HG03135 (cell line): ENCODE measurements around the gene MED27.
"Not testable (repeated sequence)": the region's sequence is repeated elsewhere in the genome, so short reads cannot be mapped to it uniquely, and the experiment has no call there.

Experiments
- ATAC-seq: cut with Tn5 transposase; IDR thresholded peaks from one replicate; pipeline ENCODE4 v1.9.1; 2021; ENCODE audit warnings: mild to moderate bottlenecking, moderate library complexity; ENCODE audit not compliant: unreplicated experiment

The MED27 gene

DNA sequence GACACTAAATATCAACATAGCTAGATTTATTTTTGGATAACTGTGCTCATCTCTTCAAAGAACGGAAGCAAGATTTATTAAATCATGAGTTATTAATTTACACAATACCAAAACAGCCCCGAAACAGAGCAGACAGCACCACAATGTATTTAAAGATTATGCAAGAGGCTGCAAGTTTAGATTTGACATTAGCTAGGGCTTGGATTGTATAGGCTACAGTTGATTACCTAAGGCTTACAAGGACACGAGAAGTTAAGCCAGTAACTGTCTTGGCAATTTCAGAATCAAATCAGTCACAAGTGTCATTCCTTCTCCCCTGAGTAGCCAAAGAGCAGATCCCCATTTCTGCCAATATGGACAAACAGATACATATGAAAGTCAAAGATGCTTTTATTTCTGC lies 152.6 kb downstream of the MED27 start:
- no peak for ATAC-seq

DNA sequence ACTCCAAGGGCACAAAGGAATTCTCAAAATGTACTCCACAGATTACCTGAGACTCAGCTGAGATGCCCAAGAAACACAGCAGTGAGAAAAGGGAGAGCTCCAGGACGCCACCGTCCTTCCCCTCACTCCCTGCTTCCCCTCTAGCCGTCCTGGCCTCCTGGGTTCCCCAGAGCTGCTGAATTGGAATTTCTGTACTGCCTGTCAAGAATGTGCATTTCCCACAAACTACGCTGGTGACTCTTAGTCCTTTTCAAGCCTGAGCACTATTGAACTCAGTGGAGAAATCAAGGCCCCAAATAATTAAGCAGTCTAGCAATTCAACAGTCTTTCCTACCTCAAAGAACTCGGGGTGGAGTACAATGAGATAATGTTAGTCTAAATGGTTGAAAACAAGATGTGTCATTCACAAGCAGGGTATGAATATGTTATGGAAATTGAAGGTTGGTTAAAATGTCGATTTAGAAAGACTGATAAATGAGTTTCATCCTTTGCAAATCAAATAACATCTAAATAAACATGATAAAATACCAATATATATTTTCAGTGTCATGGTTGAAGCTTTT lies 153.2 kb downstream of the MED27 start:
- no peak for ATAC-seq

DNA sequence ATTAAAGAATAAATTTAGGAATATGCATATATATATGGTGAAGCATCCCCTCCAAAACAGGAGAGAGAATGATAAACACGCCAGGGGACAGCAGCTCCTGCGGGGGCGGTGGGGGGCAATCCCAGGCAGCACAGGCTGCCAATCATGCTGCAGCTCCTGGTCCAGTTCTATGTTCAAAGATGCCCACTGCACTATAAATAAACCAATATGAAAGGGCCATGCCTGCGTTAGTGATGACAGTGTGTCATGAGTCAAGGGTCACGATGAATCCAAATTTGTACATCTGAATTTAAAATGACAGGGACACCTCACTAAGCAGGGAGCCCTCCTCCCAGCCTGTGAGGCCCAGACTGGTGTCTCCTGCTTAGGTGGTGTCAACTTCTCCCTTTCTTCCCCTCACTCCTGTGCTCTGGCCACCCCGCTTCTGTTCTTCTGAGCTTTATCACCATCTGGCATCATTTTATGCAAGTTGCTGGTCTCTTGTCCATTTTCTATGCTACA lies 153.9 kb downstream of the MED27 start:
- ATAC-seq = no peak

DNA sequence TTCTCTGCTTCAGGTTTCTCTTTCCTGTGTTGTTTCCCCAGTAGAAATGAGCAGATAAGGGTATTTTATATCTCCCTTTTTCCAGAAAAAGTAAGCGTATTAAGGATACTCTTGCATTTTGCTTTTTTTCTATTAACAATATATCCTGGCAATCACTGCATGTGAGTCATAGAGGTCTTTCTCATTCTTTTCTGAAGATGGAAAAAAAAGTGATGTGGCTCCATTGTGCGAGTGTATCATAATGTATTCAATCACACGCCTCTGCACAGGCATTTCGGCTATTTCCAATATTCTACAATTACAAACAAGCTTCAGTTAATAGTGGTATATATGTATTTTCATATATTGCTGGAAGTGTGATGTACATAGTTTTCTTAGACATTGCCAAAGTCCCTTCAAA lies 155.9 kb downstream of the MED27 start:
- no peak for ATAC-seq

DNA sequence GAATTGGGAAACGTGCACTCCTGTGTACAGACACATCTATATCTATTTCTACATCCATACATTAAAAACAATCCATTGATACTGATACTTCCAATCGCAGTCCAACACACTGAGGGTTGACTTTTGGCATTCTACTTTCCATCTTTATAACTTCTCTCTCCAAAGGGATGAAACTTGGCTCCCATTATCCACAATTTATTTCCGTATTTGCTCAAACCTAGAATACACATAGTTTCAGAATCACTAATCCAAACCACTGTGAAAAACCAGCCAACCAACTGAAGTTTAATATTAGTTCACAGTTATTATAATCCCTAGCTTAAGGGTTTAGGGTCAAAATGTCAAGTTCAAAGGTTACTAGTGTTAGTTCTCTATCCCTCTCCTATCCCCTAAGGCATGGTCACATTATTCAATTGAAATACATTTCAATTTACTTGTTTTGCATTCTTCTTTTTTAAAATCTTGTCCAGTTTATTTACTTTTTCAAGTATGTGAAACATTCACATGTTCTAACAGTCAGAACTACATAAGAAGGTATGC lies 156.5 kb downstream of the MED27 start:
- no peak for ATAC-seq

DNA sequence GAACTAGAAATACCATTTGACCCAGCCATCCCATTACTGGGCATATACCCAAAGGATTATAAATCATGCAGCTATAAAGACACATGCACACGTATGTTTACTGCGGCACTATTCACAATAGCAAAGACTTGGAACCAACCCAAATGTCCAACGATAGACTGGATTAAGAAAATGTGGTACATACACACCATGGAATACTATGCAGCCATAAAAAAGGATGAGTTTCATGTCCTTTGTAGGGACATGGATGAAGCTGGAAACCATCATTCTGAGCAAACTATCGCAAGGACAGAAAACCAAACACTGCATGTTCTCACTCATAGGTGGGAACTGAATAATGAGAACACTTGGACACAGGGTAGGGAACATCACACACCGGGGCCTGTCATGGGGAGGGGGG lies 158.0 kb downstream of the MED27 start:
- not testable (repeated sequence) for ATAC-seq

DNA sequence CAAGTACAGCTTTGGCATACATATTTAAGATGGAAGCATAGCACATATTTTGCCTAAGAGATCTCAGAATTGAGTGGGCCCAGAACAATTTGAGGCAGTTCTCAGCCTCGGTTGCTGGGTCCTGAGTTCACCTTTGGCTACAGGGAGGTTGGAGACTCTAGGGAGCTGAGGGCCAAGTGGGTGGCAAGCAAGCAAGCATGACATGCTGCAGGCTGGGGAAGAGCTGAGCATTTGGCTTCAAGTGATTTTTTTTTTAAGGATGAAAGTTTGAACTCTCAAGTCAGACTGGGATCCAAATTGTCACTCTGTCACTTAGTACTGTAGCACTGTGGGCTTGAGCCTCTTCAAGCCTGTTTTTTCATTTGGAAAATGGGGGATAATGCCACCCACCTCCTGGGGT lies 160.5 kb downstream of the MED27 start:
- no peak for ATAC-seq

DNA sequence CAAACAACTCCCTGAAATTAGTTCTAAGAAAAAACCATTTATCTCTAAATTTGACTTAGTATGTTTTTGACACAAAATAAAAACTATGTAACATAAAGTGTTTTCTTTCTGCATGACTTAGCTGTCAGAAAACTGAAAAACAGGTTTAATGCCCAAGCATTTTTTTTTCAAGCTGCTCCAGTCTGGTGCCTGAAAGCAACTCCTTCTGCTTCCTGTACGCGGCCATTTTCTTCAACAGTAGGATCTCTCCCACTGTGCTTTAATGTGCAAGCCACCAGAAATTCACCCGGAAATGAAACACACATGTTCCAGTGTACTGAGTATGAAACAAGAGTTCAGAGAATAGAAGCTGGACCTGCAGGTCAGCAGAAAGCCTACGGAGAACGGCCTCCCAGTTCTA lies 161.2 kb downstream of the MED27 start:
- no peak for ATAC-seq

DNA sequence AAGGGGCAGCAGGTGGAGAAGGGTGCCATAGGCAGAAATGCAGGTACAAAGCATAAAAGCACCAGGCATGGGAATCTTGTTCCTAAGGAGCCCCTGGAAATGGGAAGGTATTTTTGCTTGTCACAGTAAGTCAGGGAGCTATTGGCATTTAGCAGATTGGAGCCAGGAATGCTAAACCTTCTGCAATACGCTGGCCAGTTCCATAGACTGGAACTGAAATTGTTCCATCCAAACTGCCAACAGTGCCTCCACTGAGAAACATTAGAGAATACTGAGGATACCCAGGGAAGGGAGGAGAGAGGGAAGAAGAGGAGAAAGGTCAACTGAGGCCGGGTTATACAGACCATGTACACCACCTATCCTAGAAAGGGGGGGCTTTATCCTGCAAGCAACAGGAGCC lies 162.7 kb downstream of the MED27 start:
- no peak for ATAC-seq

DNA sequence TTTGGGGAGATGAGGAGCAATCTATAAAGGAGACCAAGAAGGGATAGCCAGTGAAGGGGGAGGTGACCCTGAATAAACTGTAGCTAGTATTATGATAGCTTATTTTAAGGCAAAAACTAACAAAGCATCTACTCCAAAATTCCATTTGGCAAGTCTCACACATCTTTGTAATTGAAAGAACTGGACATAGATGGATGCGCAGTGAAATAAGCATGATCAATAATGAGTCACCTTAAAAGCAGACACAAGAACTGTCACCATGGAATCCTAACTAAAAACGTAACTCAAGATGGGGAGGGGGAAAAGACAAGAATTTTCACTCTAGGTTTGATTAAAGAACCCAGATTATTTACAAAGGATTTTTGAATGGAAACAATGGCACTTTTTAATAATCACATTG lies 164.5 kb downstream of the MED27 start:
- no peak for ATAC-seq

DNA sequence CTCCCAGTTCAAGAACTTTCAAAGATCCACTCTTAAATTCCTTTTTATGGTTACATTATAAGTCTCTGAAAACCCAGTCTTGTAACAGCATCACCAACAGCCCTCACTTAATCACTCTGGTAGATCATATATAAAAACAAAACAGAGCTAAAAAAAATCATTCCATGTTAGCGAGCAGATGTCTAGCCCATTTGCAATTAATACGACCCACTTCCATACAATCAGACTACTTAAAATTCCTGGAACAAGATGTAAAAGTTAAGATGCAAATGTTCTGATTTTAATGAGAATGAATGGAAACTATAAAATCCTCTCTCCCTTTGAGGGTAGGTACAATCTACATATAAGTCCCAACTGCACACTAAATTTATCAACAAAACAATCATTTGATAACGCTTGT lies 167.0 kb downstream of the MED27 start:
- no peak for ATAC-seq

DNA sequence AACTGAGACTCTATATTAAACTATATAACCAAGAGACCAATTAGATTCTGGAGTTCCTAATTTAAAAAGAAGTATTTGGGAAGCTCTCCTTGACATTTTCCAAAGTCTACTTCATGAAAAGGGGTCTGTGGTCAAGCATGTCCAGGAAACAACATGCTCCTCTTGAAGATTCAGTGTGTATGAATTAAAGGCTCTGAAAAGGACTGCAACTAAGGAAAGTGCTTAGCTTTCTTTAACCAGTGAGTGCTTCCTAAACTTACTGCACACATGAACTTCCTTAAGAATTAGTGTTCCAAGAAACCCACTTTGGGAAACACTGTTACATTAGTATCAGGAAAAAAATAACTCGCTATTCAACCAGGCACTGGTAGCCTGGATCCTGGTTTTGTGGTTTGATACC lies 167.6 kb downstream of the MED27 start:
- ATAC-seq = no peak

DNA sequence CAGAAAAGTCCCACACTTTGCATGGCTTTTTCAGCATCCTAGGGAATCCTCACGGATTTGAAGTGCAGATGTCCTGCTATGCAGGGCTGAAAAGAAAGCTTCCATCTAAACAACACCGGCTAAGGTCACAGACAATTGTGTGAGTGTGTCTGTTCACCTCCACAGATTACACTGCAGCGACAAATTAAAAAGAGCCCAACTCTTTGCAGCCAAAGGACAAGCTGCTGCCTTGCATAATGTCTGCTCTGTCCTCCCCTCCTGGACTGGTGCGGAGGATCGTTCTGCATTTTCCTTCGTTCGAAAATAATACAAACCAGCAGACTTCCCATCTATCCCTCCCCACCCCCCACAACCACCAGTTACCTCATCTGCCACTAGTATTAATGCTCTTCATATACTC lies 169.1 kb downstream of the MED27 start:
- ATAC-seq = no peak

DNA sequence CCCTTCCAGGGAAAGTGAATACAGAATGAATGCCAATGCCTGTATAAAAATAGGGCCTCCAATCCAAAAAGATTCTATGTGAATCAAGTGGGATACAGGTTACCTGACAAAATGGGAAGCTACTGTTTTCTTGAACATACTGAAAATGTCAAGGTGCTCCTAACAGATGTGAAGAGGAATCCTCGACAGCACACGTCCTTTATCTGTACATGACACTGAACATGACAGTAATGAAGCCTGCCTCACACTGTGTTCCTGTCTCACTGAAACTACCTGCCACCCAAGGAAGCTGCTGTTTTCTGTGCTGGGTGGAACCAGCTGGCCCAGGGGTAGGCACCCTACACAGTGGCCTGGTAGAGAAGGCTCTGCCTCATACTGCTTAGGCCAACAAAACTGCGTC lies 174.5 kb downstream of the MED27 start:
- ATAC-seq = no peak

DNA sequence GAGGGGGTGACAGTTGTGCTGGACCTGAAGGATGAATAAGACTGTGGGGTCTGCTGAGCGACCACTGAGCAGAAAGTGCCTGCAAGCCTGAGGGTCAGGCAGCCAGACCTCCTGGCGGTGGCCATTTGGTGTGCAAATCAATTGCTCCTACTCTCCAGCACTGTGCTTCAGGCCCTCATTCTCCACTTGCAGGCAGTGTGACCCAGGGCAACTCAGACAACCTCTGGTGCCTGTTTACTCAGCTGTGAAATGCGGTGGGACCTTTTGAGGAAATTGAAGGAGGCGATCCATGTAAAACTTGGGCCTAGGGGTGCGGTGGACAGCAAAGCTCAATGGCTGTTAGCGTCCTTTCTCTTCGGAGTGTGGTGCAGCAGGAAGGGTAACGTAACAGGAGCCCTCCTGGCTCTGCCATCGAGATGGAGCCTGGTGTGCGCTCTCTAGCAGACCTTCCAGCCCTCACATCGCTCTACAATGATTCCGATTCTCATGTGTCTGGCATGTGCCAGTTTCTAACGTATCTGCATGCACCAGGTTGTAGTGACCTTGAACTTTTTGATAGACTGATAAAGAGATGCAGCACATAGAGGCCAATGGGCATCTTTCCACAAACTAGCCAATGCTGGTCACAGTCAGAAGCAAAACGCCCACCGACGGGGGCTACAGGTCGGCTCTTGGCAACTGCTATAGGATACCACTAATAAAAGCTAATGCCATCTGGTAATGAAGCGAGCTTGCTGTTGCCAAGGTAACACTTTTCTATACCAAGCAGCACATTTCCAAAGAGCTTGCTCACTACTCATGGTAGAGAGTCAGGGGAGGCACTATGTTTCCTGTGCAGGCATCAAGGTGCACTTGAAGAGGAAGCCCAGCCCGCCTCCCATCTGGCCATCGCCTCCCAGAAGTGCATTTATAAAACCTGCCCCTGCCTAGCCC lies 180.1 kb downstream of the MED27 start:
- no peak for ATAC-seq

DNA sequence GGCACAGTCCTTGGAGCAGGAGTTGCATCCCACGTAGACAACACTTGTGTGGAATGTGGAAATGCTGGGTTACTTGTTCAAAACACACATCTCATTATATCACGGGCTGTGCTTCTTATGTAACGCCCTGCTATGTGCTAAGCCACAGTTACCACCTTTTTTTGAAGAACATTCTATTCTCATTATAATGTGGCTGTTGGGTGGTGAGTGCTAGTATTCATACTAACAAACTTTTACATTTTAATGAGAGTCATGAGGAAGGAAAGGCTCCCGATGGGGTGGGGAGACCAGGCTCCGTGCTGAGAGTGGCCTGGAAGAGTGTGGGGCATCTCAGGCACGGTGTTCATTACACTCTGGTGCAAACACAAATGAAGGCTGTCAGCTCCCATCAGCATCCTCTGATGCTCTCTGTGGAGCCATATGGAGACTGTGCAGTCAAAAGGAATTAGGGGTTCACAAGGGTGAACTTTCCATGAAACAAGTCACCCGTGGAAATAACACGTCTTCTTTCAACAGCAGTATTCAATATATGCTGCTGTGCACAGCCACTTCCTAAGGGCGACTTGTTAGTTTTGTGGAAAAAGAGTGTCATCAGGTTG lies 186.7 kb downstream of the MED27 start:
- no peak for ATAC-seq

DNA sequence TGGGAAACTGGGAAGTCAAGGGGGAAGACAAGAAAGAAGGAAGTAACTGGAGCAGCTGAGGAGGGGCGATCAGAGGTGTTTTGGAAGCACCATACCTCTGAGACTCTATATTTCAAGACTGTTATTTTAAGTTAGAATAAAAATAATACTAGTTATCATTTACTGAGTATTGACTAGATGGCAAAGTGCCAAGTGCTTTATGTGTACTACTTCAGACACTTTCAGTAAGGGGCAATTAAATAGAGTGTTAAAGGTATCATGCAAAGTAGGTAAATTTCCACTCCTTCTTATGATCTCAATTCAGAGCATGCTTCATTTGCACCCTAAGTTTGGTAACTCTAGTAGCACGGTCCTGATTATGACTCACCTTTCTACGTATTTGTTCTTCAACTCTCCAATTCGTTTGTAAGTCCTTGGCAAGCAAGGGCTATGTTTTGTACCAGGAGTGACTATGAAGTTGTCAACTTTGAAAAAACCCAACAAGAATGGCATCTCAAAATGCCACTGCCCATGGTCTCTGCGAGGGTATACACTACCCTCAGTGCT lies 187.4 kb downstream of the MED27 start:
- ATAC-seq = no peak

DNA sequence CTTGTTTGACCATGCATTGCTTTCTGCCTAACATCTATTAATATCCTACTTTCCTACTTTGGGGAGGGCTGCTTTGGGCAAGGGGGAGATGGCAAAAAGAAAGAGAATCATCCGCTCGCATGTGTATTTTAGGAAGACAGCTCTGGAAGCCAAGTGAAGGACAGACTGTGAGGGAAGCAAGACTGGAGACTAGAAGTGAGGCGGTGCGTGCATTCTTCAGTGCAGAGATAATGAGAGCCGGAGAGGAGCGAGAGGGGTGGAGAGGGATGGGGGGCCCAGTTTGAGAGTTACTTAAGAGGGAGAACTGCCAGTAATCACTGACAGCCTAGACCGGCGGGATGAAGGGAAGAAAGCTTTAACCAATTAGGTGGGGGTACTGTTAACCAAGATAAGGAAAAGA lies 188.1 kb downstream of the MED27 start:
- no peak for ATAC-seq

DNA sequence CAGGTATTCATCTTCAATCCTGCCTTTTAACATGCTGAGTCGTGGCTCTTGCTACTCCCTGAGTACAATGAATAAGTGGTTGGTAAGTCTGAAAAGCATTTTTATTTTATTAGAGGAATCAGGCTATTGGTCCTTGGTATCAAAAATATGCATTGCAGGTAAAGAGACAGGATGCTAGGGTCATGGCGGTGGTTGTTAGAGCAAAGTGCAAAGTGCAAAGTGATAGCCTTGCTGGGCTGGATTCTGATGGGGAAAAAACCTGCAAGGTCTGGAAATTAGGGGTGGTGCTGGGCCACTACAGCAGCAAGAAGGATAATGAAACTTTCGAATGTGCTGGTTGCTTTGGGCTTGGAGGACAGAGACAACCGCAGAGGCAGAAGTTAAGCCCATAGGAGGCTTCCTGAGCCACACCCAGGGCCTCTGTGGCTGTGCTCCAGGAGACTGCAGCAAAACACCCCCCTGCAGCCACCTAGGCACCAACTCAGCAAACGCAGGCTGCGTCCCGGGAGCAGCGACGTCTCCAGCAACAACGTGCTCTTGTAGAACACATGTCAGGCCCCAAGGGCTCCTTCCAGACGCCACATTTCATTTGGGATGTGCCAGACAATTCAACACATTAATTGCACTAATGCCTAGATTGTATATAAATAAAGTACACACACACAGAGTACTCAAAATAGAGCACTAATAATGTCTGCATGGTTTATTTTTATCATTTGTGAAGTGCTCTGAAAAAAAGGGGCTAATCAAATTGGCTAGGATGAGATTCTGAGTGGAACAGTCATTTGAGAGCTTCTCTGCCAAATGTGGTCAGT lies 190.0 kb downstream of the MED27 start:
- no peak for ATAC-seq

DNA sequence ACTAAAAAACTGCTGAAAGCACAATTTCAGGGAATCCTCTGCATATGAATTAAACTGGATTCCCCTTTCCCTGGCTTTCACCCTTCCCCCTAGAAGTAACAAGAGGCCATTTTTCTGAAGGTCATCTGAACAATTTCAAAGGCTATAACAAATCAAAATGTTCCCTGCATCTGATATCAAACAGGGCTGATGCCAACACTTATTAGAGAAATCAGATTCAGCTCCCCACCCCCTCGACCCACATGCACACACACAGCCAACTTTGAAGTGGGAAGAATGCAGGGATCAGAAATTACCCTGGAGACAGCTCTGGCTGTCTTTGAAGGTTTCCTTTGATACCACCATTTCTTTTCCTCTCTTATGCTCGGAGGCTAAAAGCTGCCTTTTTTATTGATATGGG lies 190.7 kb downstream of the MED27 start:
- no peak for ATAC-seq

DNA sequence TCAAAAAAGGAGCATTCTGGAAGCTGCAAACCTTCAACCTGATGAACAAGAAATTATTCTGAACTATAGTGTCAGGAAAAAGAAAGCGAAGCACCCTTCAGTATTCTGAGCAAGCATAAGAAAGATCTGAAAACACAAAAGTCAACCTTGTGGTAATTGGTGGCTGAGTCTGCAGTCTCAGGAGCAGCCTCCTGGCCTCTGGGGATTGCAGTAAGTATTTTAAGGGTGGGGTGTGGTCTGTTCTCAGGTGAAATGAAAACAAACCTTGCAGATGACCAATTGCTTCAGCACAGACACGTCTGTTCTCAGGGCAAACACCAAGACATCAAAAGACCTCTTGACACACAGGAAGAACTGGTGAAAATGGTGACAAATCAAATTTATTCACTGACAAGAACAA lies 192.0 kb downstream of the MED27 start:
- no peak for ATAC-seq
